ENCODE results near the gene NAV2. TPM values are rescaled to one million over a fixed set of nuclear protein-coding genes. Genes with fewer than 3 reads are reported as not detected.

The NAV2 gene
- total and polyA plus RNA-seq, 10 donors: 0.46 to 11.6 (median 4.1) TPM

GRCh38 chr11:19876750-19877149, 164.1 kb downstream of the NAV2 start:
- intact Hi-C loops (cut with DNase I; ENCODE audit: low total_unique reads): no loop called here
- DNase-seq: no peak
- H3K36me3 ChIP-seq: no peaks in the 10 kb centered on the region

GRCh38 chr11:19878520-19878919, 165.9 kb downstream of the NAV2 start:
- no peak overlapping the region for H3K27ac ChIP-seq
- no peaks in the 10 kb centered on the region for H3K36me3 ChIP-seq

More at GRCh38 chr11:19876750-19877149, 164.1 kb downstream of the NAV2 start:
- Histone ChIP-seq H3K9me3 (no peaks in the 10 kb centered on the region), H3K27me3 (replicated peaks in 1 of 7) (no peaks in the 10 kb centered on the region), H3K4me3 (no peak overlapping the region), H3K27ac (no peak overlapping the region), H3K4me1 (peaks cover 0 to 10% (median 0%) of the 10 kb centered on the region in 6 donors)
- 85 to 100% (median 92%) methylated on average over 1 of the region's 1 CpG for WGBS, 5 donors
- no peak for TF ChIP-seq POLR2AphosphoS5 (IDR thresholded peaks at IDR 0.05)
- TF ChIP-seq CTCF (IDR thresholded peaks at IDR 0.05 in 8 of 11, conservative IDR thresholded peaks at IDR 0.05 in 3 of 11): no peak
- no peak for TF ChIP-seq POLR2A (IDR thresholded peaks at IDR 0.05)

GRCh38 chr11:19879307-19880087, 166.9 kb downstream of the NAV2 start:
- H3K27me3 ChIP-seq (replicated peaks in 1 of 7): no peaks in the 10 kb centered on the region
- no peak overlapping the region for H3K4me3 ChIP-seq
- H3K9me3 ChIP-seq: no peaks in the 10 kb centered on the region
- intact Hi-C loops (cut with DNase I; ENCODE audit: low total_unique reads): no loop called here
- no peak for DNase-seq
- 75 to 84% (median 83%) methylated on average over 16 of the region's 16 CpGs for WGBS, 5 donors
- TF ChIP-seq CTCF (IDR thresholded peaks at IDR 0.05 in 8 of 11, conservative IDR thresholded peaks at IDR 0.05 in 3 of 11) (no peak), POLR2AphosphoS5 (IDR thresholded peaks at IDR 0.05) (no peak), POLR2A (IDR thresholded peaks at IDR 0.05) (no peak)
- H3K27ac ChIP-seq: no peak overlapping the region
- no peaks in the 10 kb centered on the region for H3K36me3 ChIP-seq
- peaks cover 0 to 10% (median 0%) of the 10 kb centered on the region in 6 donors for H3K4me1 ChIP-seq

More at GRCh38 chr11:19878520-19878919, 165.9 kb downstream of the NAV2 start:
- intact Hi-C loops (cut with DNase I; ENCODE audit: low total_unique reads): no loop called here
- peaks cover 0 to 10% (median 0%) of the 10 kb centered on the region in 6 donors for H3K4me1 ChIP-seq
- no peak overlapping the region for H3K4me3 ChIP-seq
- no peaks in the 10 kb centered on the region for H3K27me3 ChIP-seq (replicated peaks in 1 of 7)
- no peak for DNase-seq
- WGBS, 5 donors: 43 to 73% (median 57%) methylated on average over 6 of the region's 6 CpGs
- no peaks in the 10 kb centered on the region for H3K9me3 ChIP-seq
- no peak for TF ChIP-seq POLR2AphosphoS5 (IDR thresholded peaks at IDR 0.05)
- no peak for TF ChIP-seq POLR2A (IDR thresholded peaks at IDR 0.05)
- no peak for TF ChIP-seq CTCF (IDR thresholded peaks at IDR 0.05 in 8 of 11, conservative IDR thresholded peaks at IDR 0.05 in 3 of 11)

- no peaks in the 10 kb centered on the region for H3K36me3 ChIP-seq
- TF ChIP-seq POLR2AphosphoS5 (IDR thresholded peaks at IDR 0.05) (no peak), CTCF (IDR thresholded peaks at IDR 0.05 in 8 of 11, conservative IDR thresholded peaks at IDR 0.05 in 3 of 11) (no peak), POLR2A (IDR thresholded peaks at IDR 0.05) (no peak)
- H3K9me3 ChIP-seq: no peaks in the 10 kb centered on the region
- no peak overlapping the region for H3K27ac ChIP-seq
- H3K27me3 ChIP-seq (replicated peaks in 1 of 7): no peaks in the 10 kb centered on the region
- intact Hi-C loops (cut with DNase I; ENCODE audit: low total_unique reads): no loop called here
- no peak overlapping the region for H3K4me3 ChIP-seq
- DNase-seq: no peak
- peaks cover 0 to 10% (median 0%) of the 10 kb centered on the region in 6 donors for H3K4me1 ChIP-seq
These were observed 167.4 kb downstream of the NAV2 start for GRCh38 chr11:19880088-19880345.
